HG03066 (cell line): Measurements from ENCODE around the gene ZBTB7C.
A peak's percentile ranks its signal among the peaks of the same experiment; 100 is the strongest.

Experiments
- ATAC-seq: cut with Tn5 transposase; IDR thresholded peaks from one replicate; pipeline ENCODE4 v1.9.1; 2021; ENCODE audit warnings: low read depth; ENCODE audit not compliant: unreplicated experiment

The ZBTB7C gene

DNA sequence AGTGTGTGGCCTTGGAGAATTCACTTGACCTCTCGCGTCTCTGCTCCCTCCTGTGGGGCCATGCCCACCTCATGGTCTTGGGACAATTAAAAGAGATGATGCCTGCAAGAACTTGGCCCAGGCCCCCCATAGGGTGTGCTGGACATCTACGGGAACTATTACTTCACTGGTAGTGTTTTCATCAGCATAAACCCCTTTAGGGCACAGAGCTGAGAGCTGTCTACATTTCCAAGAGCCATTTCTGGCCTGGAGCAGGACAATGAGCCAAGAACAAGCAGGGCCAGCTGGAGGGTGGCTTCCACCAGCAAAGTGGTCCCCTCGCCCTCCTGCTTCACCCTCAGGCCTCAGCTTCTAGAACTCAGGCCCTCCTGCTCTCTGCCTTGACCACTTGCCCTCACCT lies 232.3 kb downstream of the ZBTB7C start:
- no peak for ATAC-seq

DNA sequence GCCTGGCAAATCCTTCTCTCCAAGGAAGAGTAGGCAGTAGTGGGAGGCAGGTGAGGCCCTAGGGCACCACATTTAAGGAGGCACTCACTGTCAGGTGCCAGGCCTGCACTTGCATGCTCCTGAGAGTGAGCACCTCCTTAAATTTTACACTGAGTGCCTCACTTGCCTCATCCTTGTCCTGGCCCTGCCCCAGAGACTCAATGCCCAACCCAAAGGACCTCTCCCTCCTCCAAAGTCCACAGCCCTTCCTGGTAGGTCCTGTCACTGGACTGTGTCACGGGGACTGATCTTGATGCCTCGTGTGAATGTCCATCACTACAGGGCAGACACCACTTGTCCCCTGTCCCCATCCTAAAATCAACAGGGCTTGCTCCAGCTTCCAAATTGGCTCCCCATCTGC lies 235.6 kb downstream of the ZBTB7C start:
- ATAC-seq: no peak

DNA sequence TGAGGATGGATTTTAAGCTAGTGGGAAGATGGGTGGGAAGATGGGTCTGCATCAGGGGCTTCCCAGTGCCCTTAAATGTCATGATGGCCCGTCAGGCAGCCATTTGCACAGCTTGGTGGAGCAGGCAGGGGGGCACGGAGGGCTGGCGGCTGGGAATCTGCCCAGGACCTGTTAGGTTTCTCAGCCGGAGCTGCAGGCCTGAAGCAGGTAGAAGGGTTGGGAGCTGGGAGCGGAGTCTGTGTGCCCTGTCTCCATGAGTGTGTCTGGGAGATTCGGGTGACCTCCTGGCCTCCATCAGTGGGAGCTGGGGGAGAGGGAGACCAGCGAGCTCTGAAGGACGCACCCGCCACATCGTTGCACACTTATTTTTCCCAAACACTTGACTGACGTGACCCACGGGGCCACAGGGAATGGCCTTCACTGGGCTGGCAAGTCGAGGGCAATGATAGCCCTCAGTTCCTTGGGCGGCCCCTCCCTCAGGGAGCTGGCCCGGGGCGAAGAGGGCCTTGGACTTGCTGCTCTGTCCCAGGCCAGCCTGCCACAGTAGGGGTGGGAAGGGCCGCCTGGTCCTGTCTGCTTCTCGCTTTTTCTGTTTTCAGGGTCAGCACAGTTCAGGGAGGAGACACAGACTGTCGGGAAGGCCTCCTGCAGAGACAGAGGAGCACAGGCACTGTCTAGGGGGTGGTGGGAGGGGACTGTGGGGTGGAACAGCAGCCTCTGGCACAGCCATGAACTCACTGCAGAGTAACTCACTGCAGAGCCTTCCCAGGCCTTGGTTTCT lies 236.8 kb downstream of the ZBTB7C start:
- no peak for ATAC-seq

DNA sequence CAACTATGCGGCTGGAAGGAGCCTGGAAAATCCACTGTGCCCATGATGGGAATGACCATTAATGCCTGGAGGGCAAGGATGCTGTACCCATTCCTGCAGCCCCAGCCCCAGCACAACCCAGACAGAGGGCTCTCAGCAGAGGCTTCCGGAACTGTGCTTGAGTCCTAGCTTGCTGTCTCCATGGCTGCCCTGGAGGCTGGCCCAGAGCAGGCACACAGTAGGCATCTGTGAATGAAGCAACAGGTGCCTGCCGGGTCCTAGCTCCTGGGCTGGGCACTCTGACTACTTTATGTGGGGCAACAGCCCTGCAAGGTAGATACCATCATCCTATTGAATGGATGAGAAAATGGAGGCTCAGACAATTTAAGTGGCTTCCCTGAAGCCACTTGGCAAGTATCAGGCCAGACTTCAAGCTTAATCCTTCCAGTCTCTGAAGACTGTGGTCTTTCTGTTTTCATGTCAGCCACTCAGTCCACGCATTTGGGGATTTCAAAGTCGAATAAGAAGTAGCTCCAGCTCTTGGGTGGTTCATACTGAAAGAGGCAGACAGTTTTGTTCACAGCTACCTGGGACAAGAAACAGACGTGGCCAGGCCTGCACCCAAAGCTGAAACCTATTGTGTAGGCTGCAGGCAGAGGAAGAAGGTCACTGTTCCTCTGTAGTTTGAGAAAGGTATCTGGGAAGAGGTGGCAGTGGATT lies 237.5 kb downstream of the ZBTB7C start:
- ATAC-seq: no peak

DNA sequence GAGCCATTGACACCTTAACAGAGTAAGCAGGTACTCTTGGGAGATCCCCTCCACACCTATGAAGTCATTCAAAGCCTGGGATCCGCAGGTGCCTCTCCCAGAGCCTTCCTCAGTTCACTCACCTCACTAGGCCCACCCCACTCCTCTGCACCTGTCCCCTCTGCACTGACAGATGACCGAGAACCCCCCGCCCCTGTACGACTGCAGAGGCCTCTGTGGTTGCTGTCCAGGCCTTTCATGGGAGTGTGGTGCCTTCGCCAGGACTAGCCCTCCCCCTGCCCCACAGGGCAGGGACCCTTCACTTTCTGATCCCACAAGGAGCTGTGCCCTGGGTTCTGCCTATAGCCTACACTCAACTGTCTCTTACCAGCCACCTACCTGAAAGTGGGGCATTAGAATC lies 238.5 kb downstream of the ZBTB7C start:
- no peak for ATAC-seq

DNA sequence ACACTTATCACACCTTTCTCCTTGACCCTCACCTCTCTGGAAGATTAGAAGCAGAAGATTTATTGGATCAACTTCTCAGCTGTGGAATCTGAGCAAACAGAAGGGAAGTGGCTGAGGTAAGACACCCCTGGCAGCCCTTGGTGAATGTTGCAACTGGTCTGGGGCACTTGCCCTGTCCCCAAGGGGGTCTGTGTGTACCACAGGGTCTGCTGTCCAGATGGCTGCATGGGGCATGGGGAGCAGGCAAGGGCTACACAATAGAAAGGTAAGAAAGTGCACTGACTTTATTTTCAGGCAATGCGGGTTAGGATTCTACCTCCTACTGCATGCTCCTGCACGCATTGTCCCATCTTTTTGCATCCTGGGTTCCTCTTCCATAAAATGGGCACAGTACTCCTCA lies 240.3 kb downstream of the ZBTB7C start:
- no peak for ATAC-seq

DNA sequence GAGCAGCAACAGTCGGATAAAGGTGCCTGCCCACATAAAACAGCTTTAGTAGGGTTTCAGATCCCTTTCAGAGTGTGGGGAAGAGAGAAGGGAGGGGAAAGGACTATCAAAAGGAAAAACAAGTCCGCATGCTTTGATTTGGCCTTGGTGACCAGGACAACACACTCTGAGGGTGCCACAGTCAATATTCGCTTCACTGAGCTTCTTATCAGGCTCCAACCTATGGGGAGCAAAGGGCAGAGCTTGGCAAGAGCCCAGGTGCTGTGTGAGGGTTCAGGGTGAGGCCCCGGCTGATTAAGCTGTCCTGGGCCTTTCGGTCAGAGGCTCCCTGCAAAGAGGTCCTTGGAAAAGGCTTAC lies 241.3 kb downstream of the ZBTB7C start:
- no peak for ATAC-seq

DNA sequence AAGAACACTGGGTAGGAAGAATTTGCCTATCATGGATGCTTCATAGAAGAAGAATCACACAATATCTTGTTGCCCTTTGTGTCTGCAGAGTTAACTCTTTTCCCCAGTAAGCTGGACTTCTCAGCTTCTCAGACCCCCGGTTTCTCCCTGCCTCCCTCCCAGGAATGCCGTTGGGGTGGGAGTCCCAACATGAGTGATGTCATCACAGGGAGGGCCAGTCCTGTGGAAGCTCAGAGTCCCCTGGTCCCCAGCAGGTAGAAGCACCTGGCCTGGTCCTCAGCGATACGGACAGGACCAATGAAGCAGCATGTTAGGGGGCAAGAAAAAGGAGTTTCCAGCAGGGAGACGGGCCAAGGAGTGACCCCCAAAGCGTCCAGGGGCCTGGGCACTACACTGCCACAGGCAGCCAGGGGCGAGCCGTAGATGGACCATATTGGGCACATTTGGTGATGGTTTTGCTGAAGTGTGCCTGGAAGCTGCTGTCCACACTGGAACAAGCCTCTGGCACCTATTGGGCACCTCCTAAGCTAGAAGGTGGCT lies 242.8 kb downstream of the ZBTB7C start:
- no peak for ATAC-seq

DNA sequence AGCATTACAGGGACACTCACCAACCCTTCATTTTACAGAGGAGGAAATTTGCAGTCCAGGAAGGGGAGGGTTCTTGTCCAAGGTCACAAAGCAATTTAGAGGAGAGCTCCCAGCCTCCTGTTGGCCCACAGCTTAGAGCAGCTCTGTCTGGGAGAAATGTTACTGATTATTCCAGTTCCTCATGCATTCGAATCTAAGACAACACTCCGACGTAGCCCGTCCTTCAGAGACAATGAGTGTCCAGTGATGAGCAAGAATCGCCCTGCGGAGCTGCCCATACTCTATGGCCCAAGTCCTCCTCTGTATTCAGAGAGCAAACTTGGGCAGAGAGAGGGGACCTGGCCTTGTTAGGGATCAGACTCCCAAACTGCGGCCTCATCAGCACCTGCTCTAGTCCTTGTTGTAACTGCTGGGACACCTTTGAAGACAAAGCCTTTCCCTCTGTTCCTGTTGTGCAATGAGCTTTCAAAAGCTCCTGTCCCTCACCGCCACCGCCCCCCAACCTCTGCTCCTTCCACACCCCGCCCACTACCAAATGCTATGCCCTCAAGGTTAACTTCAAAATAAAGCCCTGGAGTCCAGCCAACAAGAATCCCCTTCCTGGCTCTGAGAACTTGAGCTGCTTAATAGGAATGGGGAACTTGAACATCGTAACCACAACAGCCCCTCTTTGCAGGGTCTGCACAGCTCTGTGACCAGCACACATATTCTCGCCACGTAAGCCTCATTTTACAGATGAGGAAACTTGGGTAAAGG lies 243.9 kb downstream of the ZBTB7C start:
- ATAC-seq: no peak

DNA sequence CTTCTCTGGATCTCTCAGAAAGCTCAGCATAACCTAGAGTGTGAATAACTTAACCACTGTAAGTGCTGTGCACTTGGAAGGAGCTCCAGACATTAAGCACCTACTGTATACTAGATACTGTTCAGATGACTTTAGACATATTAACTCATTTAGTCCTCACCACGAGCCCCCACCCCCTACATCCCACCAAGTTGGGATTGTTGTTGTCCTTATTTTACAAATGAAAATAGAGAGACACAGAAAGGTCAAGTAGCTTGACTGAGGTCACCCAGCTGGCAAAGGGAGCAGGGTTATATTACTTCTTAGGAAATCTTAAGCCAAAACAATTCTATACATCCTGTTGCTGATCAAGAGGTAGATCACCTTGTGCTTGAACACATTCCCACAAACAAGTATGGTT lies 244.5 kb downstream of the ZBTB7C start:
- ATAC-seq: no peak

DNA sequence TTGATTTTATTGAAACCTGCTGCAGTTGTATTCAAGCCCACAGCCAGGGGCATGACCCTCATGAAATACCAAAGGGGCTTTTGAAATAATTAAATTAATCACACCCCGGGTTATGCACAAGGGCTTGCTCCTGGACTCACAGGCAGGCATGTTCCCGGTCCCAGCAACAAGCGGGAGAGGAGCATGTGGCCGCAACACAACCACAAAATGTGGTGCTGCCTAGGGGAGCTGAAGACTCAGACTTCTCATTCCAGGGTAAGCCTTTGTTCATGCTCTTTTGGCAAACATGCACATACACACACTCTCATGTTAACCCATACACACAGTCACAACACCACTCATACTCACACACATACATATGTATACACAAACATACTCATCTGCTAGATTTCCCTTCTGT lies 245.1 kb downstream of the ZBTB7C start:
- ATAC-seq: no peak

DNA sequence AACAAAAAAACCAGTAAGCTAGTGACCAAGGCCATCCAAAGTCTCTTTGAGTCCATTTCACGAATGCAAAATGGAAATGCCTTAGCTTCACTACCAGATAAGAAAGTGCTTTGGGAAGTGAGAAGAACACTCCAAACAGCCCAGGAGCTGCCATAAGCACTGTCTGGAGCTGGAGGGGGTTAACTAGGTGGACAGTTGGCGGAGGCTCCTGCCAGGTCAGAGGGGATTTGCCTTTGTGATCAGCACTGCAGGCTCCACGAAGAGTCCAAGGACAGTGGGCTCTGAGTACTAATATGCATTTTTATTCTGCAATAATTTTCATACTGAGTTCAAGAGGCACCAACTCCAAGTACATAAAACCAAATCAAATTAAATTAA lies 245.5 kb downstream of the ZBTB7C start:
- ATAC-seq: no peak

DNA sequence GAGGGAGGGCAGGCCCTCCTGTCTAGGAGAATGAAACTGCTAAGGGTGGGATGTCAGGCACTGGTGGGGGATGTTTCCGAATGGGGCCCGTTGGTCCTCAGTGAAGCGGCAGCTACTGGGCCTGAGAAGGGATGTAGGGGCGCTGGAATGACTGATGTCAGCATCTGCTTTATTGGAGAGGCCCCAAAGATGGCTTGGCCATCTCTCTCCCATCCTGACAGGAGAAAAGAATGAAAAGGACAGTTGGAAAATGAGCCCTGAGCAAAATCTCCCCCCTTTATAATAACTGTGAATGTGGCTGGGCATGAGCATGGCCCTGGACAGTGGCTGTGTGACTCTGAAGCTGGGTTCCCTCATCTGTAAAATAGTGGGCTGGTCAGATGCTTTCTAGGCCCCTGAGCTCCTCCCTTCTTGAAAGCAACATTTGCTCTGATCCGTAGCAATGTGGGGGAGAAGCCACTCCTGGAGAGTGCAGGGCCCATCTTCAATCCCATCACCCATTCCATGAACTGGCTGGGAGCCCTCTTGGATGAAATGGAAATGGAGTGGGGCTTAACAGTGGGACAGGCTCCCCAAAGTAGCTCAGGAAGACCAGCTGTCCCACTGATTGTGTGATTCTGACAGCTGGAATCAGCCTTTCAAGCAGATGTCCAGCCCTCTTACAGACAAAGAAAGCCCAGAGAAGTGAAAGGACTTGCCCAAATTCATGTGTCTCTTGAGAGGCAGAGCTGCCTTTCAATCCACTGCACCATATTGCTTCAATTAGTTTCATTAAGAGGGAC lies 246.0 kb downstream of the ZBTB7C start:
- ATAC-seq: no peak

DNA sequence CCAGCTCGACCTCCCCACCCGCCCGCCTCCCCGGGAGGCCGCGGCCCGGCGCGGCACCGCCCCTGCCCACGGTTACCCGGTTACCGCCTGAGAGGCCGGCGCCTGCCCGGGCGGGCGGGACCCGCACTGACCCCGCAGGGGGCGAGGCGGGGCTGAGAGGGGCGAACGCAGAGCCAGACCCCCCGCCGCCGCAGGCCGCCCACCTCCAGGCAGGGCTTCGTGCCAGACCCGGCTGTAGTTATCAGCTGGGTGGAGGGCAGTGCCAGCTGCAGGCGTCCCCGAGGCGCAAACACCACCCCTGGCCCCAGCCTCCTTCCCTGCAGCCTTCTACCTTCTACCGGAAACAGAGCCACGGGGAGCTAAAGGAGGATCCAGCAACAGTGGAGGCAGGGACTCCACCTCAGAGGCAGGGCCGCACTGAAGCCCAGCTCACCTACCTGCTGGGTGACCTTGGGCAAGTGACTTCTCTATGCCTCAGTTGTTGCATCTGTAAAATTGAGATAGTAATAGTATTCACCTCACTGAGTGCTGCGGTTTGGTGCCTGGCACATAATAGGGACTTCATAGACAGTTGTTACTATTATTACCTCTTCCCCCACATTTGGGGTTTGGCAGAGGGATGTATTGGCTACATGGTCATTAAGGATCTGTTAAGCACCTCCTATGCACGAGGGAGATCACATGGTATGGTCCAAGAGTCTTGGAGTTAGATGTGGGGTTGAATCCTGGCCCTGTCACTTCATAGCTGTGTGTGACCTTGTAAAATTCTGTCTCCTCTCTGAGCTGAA lies 247.1 kb downstream of the ZBTB7C start:
- ATAC-seq: no peak

DNA sequence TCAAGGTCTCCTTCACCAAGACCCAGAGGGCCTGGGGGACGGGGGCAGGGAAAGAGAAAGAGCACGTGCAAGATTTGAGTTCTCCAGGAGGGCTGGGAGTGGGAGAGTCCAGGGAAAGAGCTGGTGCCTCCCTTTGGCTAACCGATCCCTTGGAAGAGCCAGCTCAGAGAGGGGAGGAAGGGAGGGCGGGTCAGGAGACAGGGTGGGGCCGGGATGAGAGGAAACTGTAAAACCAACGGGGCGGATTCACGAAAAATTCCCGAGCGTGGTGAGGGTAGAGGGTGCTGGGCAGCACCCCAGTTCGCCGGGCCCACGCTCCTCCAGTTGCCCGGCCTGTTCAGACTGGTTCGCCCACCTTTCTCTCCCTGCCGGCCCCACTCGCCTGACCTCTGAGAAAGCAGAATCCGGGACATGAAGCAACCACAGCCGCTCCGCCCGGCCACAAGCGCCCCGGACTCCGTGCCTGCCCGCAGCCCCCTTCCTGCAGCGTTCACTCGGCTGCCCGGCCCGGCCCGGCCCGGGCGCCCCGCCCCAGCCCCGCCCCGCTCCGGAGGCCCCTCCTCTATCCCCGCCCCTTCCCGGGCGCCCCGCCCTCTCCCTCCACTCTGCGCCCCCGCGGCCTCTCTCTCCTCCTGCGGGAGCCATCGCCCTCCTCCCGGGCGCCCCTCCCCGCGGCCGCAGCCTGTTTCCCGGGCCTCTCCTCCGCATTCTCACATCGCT lies 247.8 kb downstream of the ZBTB7C start:
- peak; percentile 78 for ATAC-seq

DNA sequence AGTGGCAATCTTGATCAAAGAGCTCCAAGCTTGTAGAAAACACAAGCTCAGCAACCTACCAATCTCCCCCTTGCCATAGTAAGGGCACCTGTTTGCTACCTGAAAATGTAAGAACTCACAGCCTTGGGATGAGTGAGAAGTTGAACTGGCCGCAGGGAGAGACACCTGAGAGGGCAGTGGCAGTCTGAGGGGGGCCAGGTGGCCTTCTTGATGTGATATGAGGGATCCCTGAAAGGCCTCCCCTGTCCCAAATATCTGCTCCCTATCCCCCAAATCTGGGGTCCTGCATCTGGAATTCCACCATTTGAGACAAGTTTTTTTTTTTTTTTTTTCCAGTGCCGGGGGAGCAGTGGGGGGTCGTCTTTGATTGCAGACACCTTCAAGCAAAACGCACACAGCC lies 248.6 kb downstream of the ZBTB7C start:
- ATAC-seq: no peak

DNA sequence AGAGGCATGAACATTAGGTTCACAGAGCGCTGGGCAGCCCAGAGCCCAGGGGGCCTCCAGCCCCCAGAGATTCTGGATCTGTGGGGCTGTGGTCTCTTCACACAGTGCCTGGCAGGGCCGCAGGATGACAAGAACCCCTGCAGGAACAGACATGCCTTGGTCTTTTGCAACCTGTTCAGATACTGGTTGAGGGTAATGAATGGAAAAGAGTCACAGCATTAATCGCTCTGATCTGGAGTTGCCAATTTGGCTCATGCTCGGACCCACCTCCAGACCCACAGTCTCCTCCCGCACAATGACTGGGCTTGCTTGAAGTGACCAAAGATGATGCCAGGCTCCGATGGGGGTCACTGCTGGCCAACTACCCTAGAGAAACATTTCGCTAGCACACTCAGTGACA lies 249.4 kb downstream of the ZBTB7C start:
- no peak for ATAC-seq

DNA sequence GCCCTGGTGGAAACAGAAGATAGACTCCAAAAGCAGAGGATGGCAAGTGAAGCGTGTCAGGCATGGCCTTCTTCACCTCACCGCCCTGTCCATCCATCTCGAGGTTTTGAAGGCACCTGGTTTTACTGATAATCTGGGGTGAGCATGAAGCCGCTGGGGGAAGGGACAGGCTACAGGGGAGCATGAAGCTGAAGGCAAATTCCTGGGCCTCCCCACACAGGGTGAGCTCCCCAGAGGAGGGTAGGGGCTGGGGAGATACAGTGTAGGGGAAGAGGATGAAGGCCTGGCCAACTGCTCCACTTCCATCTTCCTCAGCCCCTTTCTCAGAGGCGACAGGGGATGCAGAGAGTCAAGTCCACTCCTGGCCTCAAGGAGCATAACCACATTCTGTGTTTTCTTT lies 250.5 kb downstream of the ZBTB7C start:
- ATAC-seq: no peak

DNA sequence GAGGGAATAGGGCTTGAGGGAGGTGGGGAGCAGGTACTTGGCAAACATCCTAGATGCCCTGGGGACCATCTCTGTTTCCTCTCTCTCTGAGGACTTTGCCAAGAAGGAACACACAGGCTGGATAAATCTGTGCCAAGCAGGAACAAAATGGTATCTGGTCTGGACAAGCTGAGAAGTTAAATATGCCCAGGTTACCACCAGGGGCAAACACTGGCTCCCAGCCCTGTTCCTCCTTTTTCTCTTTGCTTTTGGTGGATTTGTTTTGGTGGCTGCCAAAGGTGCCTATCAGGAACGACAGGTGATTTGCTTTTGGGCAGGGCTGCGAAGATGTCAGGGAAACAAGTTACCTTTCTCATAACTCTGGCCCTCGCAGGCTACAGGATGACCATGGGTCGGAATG lies 251.2 kb downstream of the ZBTB7C start:
- no peak for ATAC-seq
